ENCODE measurements around the gene PCGF1.
A peak's percentile ranks its signal among the peaks of the same experiment; 100 is the strongest.

- TF ChIP-seq CTCF (IDR thresholded peaks at IDR 0.05 in 2 of 3, conservative IDR thresholded peaks at IDR 0.05 in 1 of 3; ENCODE audit: insufficient read depth in 2 of 3, low read depth in 1 of 3, low read length in 3 of 3) (no peak), SAFB2 (IDR thresholded peaks at IDR 0.05; ENCODE audit: borderline replicate concordance, low read depth, low read length, severe bottlenecking) (no peak), EZH2 (IDR thresholded peaks at IDR 0.05; ENCODE audit: borderline replicate concordance, low read depth, low read length) (no peak), ZFP36 (IDR thresholded peaks at IDR 0.05; ENCODE audit: low read depth, low read length, partially characterized antibody) (peak; percentile 60)
- TF ChIP-seq, protein P1, sequence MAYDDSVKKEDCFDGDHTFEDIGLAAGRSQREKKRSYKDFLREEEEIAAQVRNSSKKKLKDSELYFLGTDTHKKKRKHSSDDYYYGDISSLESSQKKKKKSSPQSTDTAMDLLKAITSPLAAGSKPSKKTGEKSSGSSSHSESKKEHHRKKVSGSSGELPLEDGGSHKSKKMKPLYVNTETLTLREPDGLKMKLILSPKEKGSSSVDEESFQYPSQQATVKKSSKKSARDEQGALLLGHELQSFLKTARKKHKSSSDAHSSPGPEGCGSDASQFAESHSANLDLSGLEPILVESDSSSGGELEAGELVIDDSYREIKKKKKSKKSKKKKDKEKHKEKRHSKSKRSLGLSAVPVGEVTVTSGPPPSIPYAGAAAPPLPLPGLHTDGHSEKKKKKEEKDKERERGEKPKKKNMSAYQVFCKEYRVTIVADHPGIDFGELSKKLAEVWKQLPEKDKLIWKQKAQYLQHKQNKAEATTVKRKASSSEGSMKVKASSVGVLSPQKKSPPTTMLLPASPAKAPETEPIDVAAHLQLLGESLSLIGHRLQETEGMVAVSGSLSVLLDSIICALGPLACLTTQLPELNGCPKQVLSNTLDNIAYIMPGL (CRISPR knock-in tag; IDR thresholded peaks at IDR 0.05), result no peak
These were observed 44.7 kb upstream of the PCGF1 start for GRCh38 chr2:74551942-74552913.

Measured in K562 (cell line).